ENCODE data around the gene PPTC7. TPM values are rescaled to one million over a fixed set of nuclear protein-coding genes. Genes with fewer than 3 reads are reported as not detected.
"Not testable (repeated sequence)": the region's sequence is repeated elsewhere in the genome, so short reads cannot be mapped to it uniquely, and the experiment has no call there.

PPTC7 gene
- total RNA-seq, 1 donor from 2014 or later: 13.9 TPM

GRCh38 chr12:110577864-110578693, 5.0 kb downstream of the PPTC7 start:
- Mint-ChIP-seq H3K27me3 (ENCODE audit: low read depth) (no peaks in the 10 kb centered on the region), H3K36me3 (ENCODE audit: low read depth) (no peaks in the 10 kb centered on the region), H3K4me3 (ENCODE audit: unreplicated experiment) (peak overlapping the region; percentile 35), H3K9me3 (ENCODE audit: low read depth) (no peaks in the 10 kb centered on the region), H3K27ac (ENCODE audit: unreplicated experiment) (peak overlapping the region; percentile 91), H3K4me1 (ENCODE audit: low read depth) (peaks cover 41% of the 10 kb centered on the region)
- no peak for DNase-seq (ENCODE audit: low spot score)
- TF ChIP-seq, protein P1, sequence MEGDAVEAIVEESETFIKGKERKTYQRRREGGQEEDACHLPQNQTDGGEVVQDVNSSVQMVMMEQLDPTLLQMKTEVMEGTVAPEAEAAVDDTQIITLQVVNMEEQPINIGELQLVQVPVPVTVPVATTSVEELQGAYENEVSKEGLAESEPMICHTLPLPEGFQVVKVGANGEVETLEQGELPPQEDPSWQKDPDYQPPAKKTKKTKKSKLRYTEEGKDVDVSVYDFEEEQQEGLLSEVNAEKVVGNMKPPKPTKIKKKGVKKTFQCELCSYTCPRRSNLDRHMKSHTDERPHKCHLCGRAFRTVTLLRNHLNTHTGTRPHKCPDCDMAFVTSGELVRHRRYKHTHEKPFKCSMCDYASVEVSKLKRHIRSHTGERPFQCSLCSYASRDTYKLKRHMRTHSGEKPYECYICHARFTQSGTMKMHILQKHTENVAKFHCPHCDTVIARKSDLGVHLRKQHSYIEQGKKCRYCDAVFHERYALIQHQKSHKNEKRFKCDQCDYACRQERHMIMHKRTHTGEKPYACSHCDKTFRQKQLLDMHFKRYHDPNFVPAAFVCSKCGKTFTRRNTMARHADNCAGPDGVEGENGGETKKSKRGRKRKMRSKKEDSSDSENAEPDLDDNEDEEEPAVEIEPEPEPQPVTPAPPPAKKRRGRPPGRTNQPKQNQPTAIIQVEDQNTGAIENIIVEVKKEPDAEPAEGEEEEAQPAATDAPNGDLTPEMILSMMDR (IDR thresholded peaks at IDR 0.05): no peak

DNA sequence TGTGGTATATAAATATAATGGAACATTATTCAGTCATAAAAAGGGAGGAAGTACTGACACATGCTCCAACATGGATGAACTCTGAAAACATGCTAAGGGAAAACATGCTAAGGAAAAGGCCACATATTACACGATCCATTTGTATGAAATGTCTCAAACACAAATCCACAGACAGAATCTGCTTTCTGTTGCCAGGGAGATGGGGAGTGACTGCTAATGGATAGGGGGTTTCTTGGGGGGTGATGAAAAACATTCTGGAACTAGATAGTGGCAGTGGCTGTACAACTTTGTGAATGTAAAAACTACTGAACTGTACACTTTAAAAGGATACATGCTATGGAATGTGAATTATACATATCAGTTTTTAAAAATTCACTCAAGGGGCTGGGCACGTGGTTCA, 6.6 kb downstream of the PPTC7 start:
- H3K36me3 Mint-ChIP-seq (ENCODE audit: low read depth): no peaks in the 10 kb centered on the region
- peaks cover 35% of the 10 kb centered on the region for H3K4me1 Mint-ChIP-seq (ENCODE audit: low read depth)
- TF ChIP-seq, protein P1 (IDR thresholded peaks at IDR 0.05): no peak
- no peak overlapping the region for H3K4me3 Mint-ChIP-seq (ENCODE audit: unreplicated experiment)
- DNase-seq (ENCODE audit: low spot score): no peak
- H3K27me3 Mint-ChIP-seq (ENCODE audit: low read depth): no peaks in the 10 kb centered on the region
- no peak overlapping the region for H3K27ac Mint-ChIP-seq (ENCODE audit: unreplicated experiment)
- H3K9me3 Mint-ChIP-seq (ENCODE audit: low read depth): peaks cover 5% of the 10 kb centered on the region

- H3K9me3 Mint-ChIP-seq (ENCODE audit: low read depth): peaks cover 7% of the 10 kb centered on the region
- no peak overlapping the region for H3K4me3 Mint-ChIP-seq (ENCODE audit: unreplicated experiment)
- TF ChIP-seq, protein P1 (IDR thresholded peaks at IDR 0.05): no peak
- no peak for DNase-seq (ENCODE audit: low spot score)
- H3K4me1 Mint-ChIP-seq (ENCODE audit: low read depth): peaks cover 28% of the 10 kb centered on the region
- H3K27ac Mint-ChIP-seq (ENCODE audit: unreplicated experiment): no peak overlapping the region
- H3K27me3 Mint-ChIP-seq (ENCODE audit: low read depth): no peaks in the 10 kb centered on the region
- peaks cover 2% of the 10 kb centered on the region for H3K36me3 Mint-ChIP-seq (ENCODE audit: low read depth)
Observed at GRCh38 chr12:110575326-110575725, 7.8 kb downstream of the PPTC7 start.

DNA sequence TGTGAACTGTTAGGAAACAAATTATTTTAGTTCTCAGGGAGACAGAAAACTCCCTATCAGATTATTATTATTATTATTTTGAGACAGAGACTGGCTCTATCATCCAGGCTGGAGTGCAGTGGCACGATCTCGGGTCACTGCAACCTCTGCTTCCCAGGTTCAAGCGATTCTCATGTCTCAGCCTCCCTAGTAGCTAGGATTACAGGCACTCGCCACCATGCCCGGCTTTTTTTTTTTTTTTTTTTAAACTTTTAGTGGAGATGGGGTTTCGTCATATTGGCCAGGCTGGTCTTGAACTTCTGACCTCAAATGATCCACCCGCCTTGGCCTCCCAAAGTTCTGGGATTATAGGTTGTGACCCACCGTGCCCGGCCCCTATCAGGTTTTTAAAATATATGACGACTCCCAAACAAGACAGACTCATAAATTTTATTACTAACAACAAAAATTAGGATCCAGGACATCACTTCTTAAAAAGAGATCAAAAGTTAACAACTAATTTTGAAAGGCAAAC, 8.3 kb downstream of the PPTC7 start:
- DNase-seq (ENCODE audit: low spot score); H3K4me3 Mint-ChIP-seq (ENCODE audit: unreplicated experiment); H3K27me3 Mint-ChIP-seq (ENCODE audit: low read depth); H3K36me3 Mint-ChIP-seq (ENCODE audit: low read depth); H3K27ac Mint-ChIP-seq (ENCODE audit: unreplicated experiment); H3K9me3 Mint-ChIP-seq (ENCODE audit: low read depth): not testable (repeated sequence)
- H3K4me1 Mint-ChIP-seq (ENCODE audit: low read depth): peaks cover 28% of the 10 kb centered on the region

DNA sequence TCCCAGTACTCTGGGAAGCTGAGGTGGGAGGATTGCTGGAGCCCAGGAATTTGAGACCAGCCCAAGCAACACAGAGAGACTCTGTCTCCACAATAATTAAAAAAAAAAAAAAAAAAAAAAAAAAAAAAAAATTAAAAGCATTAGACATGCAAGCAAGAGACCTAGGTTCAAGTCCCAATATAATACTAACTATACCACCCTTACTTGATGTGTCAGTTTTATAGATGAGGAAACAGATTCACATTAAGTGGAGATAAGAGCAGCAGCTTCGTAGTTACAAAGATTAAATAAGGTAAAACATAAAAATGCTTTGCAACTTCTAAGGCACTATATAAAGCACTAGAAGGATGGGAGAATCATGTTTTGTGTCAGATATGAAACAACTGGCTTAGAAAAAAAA, 9.1 kb downstream of the PPTC7 start:
- no peaks in the 10 kb centered on the region for H3K27me3 Mint-ChIP-seq (ENCODE audit: low read depth)
- H3K4me3 Mint-ChIP-seq (ENCODE audit: unreplicated experiment): no peak overlapping the region
- peaks cover 10% of the 10 kb centered on the region for H3K9me3 Mint-ChIP-seq (ENCODE audit: low read depth)
- no peak for DNase-seq (ENCODE audit: low spot score)
- peaks cover 5% of the 10 kb centered on the region for H3K36me3 Mint-ChIP-seq (ENCODE audit: low read depth)
- peaks cover 24% of the 10 kb centered on the region for H3K4me1 Mint-ChIP-seq (ENCODE audit: low read depth)
- TF ChIP-seq, protein P1 (IDR thresholded peaks at IDR 0.05): no peak
- no peak overlapping the region for H3K27ac Mint-ChIP-seq (ENCODE audit: unreplicated experiment)

GRCh38 chr12:110570798-110571197, 12.3 kb downstream of the PPTC7 start:
- peaks cover 10% of the 10 kb centered on the region for H3K9me3 Mint-ChIP-seq (ENCODE audit: low read depth)
- not testable (repeated sequence) for H3K36me3 Mint-ChIP-seq (ENCODE audit: low read depth)

DNA sequence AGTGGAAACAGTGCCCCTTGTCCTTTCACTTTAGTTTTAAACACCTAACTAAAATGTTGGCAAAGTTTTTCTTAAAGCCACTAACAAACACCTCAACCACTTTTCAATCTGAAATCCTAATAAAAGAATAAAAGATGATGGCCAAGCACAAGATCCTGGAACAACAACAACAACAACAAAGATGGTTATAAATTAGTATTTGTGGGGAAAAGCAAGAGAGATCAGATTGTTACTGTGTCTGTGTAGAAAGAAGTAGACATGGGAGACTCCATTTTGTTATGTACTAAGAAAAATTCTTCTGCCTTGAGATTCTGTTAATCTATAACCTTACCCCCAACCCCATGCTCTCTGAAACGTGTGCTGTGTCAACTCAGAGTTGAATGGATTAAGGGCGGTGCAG, 13.3 kb downstream of the PPTC7 start:
- H3K27ac Mint-ChIP-seq (ENCODE audit: unreplicated experiment); H3K4me3 Mint-ChIP-seq (ENCODE audit: unreplicated experiment); DNase-seq (ENCODE audit: low spot score); H3K27me3 Mint-ChIP-seq (ENCODE audit: low read depth); H3K36me3 Mint-ChIP-seq (ENCODE audit: low read depth): not testable (repeated sequence)
- Mint-ChIP-seq H3K9me3 (ENCODE audit: low read depth) (peaks cover 10% of the 10 kb centered on the region), H3K4me1 (ENCODE audit: low read depth) (peaks cover 17% of the 10 kb centered on the region)

More at GRCh38 chr12:110570798-110571197, 12.3 kb downstream of the PPTC7 start:
- H3K4me3 Mint-ChIP-seq (ENCODE audit: unreplicated experiment); H3K27me3 Mint-ChIP-seq (ENCODE audit: low read depth); DNase-seq (ENCODE audit: low spot score); H3K27ac Mint-ChIP-seq (ENCODE audit: unreplicated experiment): not testable (repeated sequence)
- peaks cover 13% of the 10 kb centered on the region for H3K4me1 Mint-ChIP-seq (ENCODE audit: low read depth)

All from chondrocyte (in vitro differentiated cells).